Renal cortical epithelial cell (primary cell): ENCODE data around the gene SAPCD1. TPM values are rescaled to one million over a fixed set of nuclear protein-coding genes. Genes with fewer than 3 reads are reported as not detected.
"Not testable (repeated sequence)": the region's sequence is repeated elsewhere in the genome, so short reads cannot be mapped to it uniquely, and the experiment has no call there.

ENCODE experiments used
- DNase-seq: peaks from one replicate; pipeline ENCODE4 v3.0.0-alpha.2; 2011; ENCODE audit warnings: low read depth
- total RNA-seq: library from RNA; depleted of rRNA; stranded (reverse); fragments of >200 nt; gene quantifications from 2 replicates; pipeline ENCODE4 v1.2.3, GENCODE V29; 2014

The SAPCD1 gene
- total RNA-seq, 1 donor from 2014 or later = 0.50 TPM

DNA sequence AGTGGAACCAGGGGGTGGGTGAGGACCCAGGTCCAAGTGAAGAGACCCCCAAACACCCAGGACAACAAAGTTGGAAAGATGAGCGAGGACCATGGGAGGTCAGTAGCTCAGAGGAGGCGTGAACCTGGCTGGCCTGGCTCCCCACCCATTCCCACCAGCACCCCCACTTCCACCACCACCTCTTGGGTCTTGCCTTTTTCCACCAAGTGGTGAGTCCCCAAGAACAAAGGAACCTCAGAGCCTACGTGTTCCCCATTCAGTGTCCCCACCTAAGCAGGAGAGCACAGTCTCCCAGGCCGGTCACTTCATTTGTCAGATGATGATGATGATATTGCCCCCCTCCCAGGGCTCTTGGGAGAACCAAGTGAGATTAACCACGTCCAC is 15.2 kb downstream of the SAPCD1 start:
- no peak for DNase-seq

DNA sequence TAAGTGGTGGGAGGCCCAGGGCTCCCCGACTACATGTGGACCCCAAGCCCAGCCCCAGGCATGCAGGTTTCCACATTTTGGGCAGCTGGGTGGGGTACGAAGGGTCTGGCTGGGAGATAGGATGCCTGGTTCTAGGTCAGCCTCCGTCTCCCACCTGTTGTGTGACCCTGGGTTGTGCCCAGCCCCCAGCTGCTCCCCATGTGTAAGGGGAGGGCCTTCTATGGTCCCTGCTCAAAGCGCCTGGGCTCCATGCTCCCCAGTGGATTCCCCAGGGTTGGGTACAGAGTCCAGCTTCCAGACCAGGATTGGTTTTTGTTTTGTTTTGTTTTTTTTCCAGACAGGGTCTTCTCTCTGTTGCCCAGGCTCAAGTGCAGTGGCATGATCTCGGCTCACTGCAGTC is 15.7 kb downstream of the SAPCD1 start:
- DNase-seq = no peak

- DNase-seq = no peak
These were observed 16.8 kb downstream of the SAPCD1 start for GRCh38 chr6:31778999-31779885.

DNA sequence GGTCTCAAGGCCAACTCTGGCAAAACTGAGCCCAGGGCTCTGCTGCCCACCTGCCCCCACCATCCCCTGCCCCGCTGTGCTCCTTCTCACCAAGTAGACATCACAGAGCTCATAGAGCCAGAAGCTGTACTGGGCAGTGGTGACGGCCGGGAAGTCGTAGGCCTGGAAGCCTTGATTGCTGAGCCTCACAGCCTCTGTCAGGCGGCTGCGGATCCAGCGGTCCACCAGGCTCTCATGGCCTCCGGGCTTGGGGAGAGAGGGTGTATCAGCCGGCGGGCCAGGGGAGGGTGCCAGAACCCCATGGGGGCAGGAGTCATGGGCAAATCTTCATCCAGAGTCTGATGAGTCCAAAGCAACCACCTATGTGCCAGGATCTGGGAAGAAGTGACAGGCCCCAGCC is 17.5 kb downstream of the SAPCD1 start:
- DNase-seq = no peak

DNA sequence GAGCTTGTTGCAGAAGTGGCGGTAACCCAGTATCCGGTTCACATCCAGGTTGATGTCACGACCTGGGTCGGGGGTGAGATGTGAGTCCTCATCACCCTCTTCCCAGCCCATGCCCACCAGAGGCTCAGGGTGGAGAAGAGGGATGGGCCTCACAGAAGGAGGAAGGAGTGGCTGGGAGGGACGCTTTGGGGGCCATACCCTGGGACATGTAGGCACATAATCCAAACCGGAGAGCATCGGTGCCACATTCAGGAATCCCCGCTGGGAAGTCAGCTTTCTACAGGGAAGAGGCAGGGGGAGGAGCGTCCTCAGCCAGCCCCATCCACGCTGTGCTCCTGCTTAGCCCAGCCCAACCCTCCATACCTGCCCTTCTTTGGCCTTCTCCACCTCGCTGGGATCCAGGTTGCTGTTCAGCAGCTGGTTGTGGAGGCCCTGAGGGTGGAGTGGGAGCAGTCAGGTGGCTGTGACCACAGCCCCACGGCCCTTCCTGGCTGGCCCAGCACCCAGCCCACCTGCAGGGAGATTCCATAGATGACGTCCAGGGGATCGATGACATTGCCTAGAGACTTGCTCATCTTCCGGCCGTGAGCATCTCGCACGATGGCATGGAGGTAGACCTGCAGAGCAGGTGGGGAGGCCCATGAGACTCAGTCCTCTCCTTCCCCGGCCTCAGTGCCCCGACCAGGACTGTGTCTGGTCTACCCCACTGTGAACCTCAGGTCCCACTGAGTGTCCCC is 18.2 kb downstream of the SAPCD1 start:
- DNase-seq = no peak

GRCh38 chr6:31781244-31782125 is 19.0 kb downstream of the SAPCD1 start:
- DNase-seq = no peak

- no peak for DNase-seq
These were observed 19.8 kb downstream of the SAPCD1 start for GRCh38 chr6:31782126-31782855.

GRCh38 chr6:31784098-31784925 is 21.9 kb downstream of the SAPCD1 start:
- no peak for DNase-seq

- no peak for DNase-seq
These were observed 23.0 kb downstream of the SAPCD1 start for GRCh38 chr6:31785475-31785874.

DNA sequence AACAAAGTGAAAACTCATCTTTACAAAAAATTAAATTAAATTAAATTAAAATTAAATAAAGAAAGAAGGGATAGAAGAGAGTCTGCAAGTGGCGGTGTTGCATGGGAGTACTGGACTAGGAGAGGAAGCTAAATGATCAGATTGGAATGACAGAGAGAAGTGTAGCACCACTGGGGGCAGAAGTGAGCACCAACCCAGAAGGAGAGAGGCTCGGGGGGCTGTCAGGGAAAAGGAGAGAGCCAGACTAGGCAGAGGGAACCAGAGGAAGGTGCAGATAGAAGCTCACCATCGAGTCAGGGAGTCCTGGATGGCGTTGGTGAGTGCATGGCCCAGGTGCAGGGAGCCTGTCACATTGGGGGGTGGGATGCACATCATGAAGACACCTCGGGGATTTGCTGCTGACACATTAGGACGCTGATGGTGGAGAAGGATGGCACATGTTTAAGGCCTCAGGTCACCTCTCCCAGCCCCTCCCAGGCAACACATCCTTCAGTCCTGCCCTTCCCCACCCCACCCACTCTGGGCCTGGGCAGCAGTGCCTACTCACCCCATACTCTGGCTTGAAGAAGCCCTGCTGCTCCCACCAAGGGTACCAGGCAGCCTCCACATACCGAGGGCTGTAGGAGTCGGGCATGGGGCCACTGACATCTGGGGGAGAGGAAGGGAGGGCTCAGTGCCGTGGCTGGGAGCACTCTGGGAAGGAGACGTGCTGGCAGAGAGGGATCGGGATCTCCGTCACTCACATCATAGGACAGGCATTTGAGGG is 29.1 kb downstream of the SAPCD1 start:
- peak; percentile 19 for DNase-seq

- DNase-seq = no peak
These were observed 29.6 kb downstream of the SAPCD1 start for GRCh38 chr6:31792090-31792374.

- DNase-seq = peak; percentile 86
These were observed 30.3 kb downstream of the SAPCD1 start for GRCh38 chr6:31792761-31793171.

DNA sequence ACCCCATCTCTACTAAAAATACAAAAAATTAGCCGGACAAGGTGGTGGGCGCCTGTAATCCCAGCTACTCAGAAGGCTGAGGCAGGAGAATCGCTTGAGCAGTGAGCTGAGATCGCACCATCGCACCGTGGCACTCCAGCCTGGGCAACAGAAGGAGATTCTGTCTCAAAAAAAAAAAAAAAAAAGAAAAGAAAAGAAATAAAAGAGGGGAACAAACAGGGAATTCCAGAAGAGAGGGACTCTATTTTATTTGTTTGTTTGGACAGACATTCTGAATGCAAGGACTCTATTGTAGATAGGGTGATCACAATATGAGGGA is 31.4 kb downstream of the SAPCD1 start:
- not testable (repeated sequence) for DNase-seq

DNA sequence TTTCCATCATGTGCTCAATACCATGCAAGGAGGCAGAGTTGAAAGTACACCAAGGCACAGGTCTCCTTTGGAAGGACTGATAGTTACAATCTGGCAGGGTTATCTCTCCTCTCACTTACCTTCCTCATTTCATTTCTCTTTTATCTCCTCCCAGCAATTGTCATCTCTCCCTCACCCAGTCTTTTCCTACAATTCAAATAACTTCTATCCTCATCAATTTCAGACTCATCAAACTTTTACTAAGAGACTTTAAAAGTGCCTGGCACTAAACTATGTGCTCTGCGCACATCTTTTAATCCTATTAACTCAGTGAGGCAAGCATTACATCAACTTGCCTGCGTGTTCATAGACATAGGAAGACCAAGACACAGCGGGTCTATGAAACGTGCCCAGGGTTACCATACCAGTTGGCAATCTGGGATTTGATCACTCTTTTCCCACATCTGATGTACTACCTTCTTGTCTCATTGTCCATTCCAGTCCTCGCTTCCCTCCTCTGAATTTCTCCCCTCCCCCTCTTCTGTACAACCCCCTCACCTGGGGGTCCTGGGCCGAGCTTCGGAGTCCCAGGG is 31.9 kb downstream of the SAPCD1 start:
- DNase-seq = peak; percentile 22

- no peak for DNase-seq
These were observed 32.6 kb downstream of the SAPCD1 start for GRCh38 chr6:31794866-31795615.

- peak; percentile 71 for DNase-seq
These were observed 33.3 kb downstream of the SAPCD1 start, which contains the start of gene VARS1 for GRCh38 chr6:31795616-31796298. Gene VARS1, minus strand, starts transcription at chr6:31795752. Its CDS starts 535 bp downstream, at chr6:31795217.

DNA sequence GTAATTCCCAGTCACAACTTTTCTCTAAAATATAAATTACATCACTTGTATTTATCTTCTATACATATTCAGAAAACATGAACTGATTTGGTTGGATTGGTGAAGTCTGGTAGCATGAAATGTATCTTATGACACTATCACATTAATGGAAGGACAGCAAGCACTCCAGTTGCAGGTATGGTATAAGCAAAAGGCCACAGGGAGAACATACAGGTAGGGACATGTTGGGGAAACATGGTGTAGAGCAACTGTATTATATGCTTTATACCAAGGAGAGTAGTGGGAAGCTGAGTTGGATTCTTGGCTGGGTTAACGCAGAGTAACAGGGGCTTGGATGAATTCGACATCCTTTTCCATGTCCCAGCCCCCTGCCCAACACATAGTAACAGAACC is 34.5 kb downstream of the SAPCD1 start:
- DNase-seq = no peak

DNA sequence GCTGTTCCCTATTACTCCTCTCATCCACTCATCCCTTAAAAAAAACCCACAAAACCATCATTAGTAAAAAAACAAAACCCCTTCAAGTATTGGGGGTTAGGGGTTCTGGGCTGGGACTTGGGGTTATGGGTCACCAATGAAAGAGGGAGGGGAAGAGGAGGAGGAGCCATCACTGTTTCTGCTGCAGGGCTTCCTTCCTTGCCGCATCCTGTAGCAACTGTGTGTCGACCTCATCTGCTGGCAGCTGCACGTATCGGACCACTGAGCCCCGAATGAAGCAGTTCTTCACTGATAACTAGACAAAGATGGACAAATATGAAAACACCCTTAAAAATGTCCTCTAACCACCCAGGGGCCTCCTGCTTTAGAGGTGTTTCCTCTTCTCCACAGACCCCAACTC is 35.1 kb downstream of the SAPCD1 start:
- DNase-seq = no peak
